Measurements from ENCODE around the gene BAIAP3.
"Not testable (repeated sequence)": the region's sequence is repeated elsewhere in the genome, so short reads cannot be mapped to it uniquely, and the experiment has no call there.

Gene BAIAP3

GRCh38 chr16:1291576-1291974 lies 41.9 kb upstream of the BAIAP3 start:
- H3K36me3 ChIP-seq, result no peaks in the 10 kb centered on the region
- no peak for TF ChIP-seq CTCF (IDR thresholded peaks at IDR 0.05; ENCODE audit: low read depth, low read length)
- no peaks in the 10 kb centered on the region for H3K4me1 ChIP-seq
- no peak for DNase-seq
- no peaks in the 10 kb centered on the region for H3K9me3 ChIP-seq
- H3K27me3 ChIP-seq, result peaks cover 84% of the 10 kb centered on the region
- H3K4me3 ChIP-seq (ENCODE audit: low read depth, low read length), result no peak overlapping the region

GRCh38 chr16:1292208-1292607 lies 41.2 kb upstream of the BAIAP3 start:
- not testable (repeated sequence) for DNase-seq; H3K4me1 ChIP-seq; H3K4me3 ChIP-seq (ENCODE audit: low read depth, low read length); H3K36me3 ChIP-seq; H3K9me3 ChIP-seq
- H3K27me3 ChIP-seq, result peaks cover 84% of the 10 kb centered on the region

GRCh38 chr16:1292808-1293207 lies 40.6 kb upstream of the BAIAP3 start:
- H3K4me1 ChIP-seq; DNase-seq; H3K4me3 ChIP-seq (ENCODE audit: low read depth, low read length); H3K36me3 ChIP-seq; H3K9me3 ChIP-seq: not testable (repeated sequence)
- peaks cover 84% of the 10 kb centered on the region for H3K27me3 ChIP-seq

- H3K27me3 ChIP-seq, result peaks cover 84% of the 10 kb centered on the region
- H3K4me1 ChIP-seq, result no peaks in the 10 kb centered on the region
- H3K36me3 ChIP-seq, result no peaks in the 10 kb centered on the region
- DNase-seq, result no peak
- TF ChIP-seq CTCF (IDR thresholded peaks at IDR 0.05; ENCODE audit: low read depth, low read length), result no peak
- H3K9me3 ChIP-seq, result no peaks in the 10 kb centered on the region
- no peak overlapping the region for H3K4me3 ChIP-seq (ENCODE audit: low read depth, low read length)
Measured at GRCh38 chr16:1293921-1294656, 39.4 kb upstream of the BAIAP3 start.

GRCh38 chr16:1295465-1295864 lies 38.0 kb upstream of the BAIAP3 start:
- no peaks in the 10 kb centered on the region for H3K4me1 ChIP-seq
- peaks cover 85% of the 10 kb centered on the region for H3K27me3 ChIP-seq
- DNase-seq, result no peak
- H3K4me3 ChIP-seq (ENCODE audit: low read depth, low read length), result no peak overlapping the region
- H3K36me3 ChIP-seq, result no peaks in the 10 kb centered on the region
- no peak for TF ChIP-seq CTCF (IDR thresholded peaks at IDR 0.05; ENCODE audit: low read depth, low read length)
- H3K9me3 ChIP-seq, result no peaks in the 10 kb centered on the region

GRCh38 chr16:1296688-1297017 lies 36.8 kb upstream of the BAIAP3 start:
- H3K9me3 ChIP-seq; H3K36me3 ChIP-seq; H3K4me1 ChIP-seq; H3K4me3 ChIP-seq (ENCODE audit: low read depth, low read length); DNase-seq: not testable (repeated sequence)
- peaks cover 85% of the 10 kb centered on the region for H3K27me3 ChIP-seq

GRCh38 chr16:1297018-1297696 lies 36.3 kb upstream of the BAIAP3 start:
- no peaks in the 10 kb centered on the region for H3K36me3 ChIP-seq
- no peak for DNase-seq
- no peaks in the 10 kb centered on the region for H3K4me1 ChIP-seq
- peaks cover 85% of the 10 kb centered on the region for H3K27me3 ChIP-seq
- TF ChIP-seq CTCF (IDR thresholded peaks at IDR 0.05; ENCODE audit: low read depth, low read length), result no peak
- H3K9me3 ChIP-seq, result no peaks in the 10 kb centered on the region
- no peak overlapping the region for H3K4me3 ChIP-seq (ENCODE audit: low read depth, low read length)

All from BE2C (cell line).